CD8-positive, alpha-beta memory T cell (primary cell): ENCODE data around the gene BRF1. TPM values are rescaled to one million over a fixed set of nuclear protein-coding genes. Genes with fewer than 3 reads are reported as not detected.
"Not testable (repeated sequence)": the region's sequence is repeated elsewhere in the genome, so short reads cannot be mapped to it uniquely, and the experiment has no call there.

ENCODE experiments used
- CTCF ChIA-PET: fragments of 350-600 bp; sonication (Branson Sonifier 250); formaldehyde crosslinking; loops from one replicate; lab custom pipeline; 2021; ENCODE audit warnings: antibody characterized with exemption; lab: Charles Lee
- POLR2A ChIA-PET: fragments of 350-600 bp; sonication (Branson Sonifier 250); formaldehyde crosslinking; loops from one replicate; lab custom pipeline; 2021; ENCODE audit warnings: antibody characterized with exemption; lab: Charles Lee
- DNase-seq, 5 donors: peaks; one replicate each; pipeline versions ENCODE4 v3.0.0 to v3.0.0-alpha.2; 2020 to 2022; ENCODE audit warnings: mixed read lengths in 1 of 5
- H3K27ac ChIP-seq: one replicate; pipeline ENCODE4 v1.7.0; 2013; ENCODE audit warnings: low read depth, mild to moderate bottlenecking, low read length, moderate library complexity
- H3K27me3 ChIP-seq: 2 replicates; pipeline ENCODE4 v1.7.0; 2013; ENCODE audit warnings: low read length, mild to moderate bottlenecking; ENCODE audit not compliant: insufficient read depth, poor library complexity, severe bottlenecking
- H3K36me3 ChIP-seq: 2 replicates; pipeline ENCODE4 v1.7.0; 2013; ENCODE audit warnings: mild to moderate bottlenecking, low read length, moderate library complexity; ENCODE audit not compliant: insufficient read depth
- H3K4me1 ChIP-seq: 2 replicates; pipeline ENCODE4 v1.7.0; 2013; ENCODE audit warnings: mild to moderate bottlenecking, low read length, moderate library complexity; ENCODE audit not compliant: insufficient read depth
- H3K4me3 ChIP-seq: 2 replicates; pipeline ENCODE4 v1.7.0; 2013; ENCODE audit warnings: mild to moderate bottlenecking, low read length
- H3K9me3 ChIP-seq: 2 replicates; pipeline ENCODE4 v1.7.0; 2013; ENCODE audit warnings: mild to moderate bottlenecking, low read length
- H3K27ac Mint-ChIP-seq, 8 donors: one replicate each; pipeline ENCODE4 v1.8.0; 2020 to 2021; ENCODE audit warnings: mixed read lengths in 8 of 8, mild to moderate bottlenecking in 6 of 8, inconsistent platforms in 3 of 8, moderate library complexity in 3 of 8
- H3K27me3 Mint-ChIP-seq, 2 donors: one replicate each; pipeline ENCODE4 v1.8.0; 2020 to 2021; ENCODE audit warnings: mixed read lengths in 2 of 2, mild to moderate bottlenecking in 1 of 2, moderate library complexity in 1 of 2
- H3K36me3 Mint-ChIP-seq, 3 donors: one replicate each; pipeline ENCODE4 v1.8.0; 2020 to 2021; ENCODE audit warnings: mixed read lengths in 3 of 3, inconsistent platforms in 1 of 3, mild to moderate bottlenecking in 1 of 3
- H3K4me1 Mint-ChIP-seq, 3 donors: one replicate each; pipeline ENCODE4 v1.8.0; 2020 to 2021; ENCODE audit warnings: mixed read lengths in 3 of 3, inconsistent platforms in 1 of 3, mild to moderate bottlenecking in 1 of 3
- H3K4me3 Mint-ChIP-seq, 7 donors: one replicate each; pipeline ENCODE4 v1.8.0; 2020 to 2021; ENCODE audit warnings: mixed read lengths in 7 of 7, mild to moderate bottlenecking in 6 of 7, moderate library complexity in 4 of 7, inconsistent platforms in 2 of 7
- H3K9me3 Mint-ChIP-seq, 5 donors: one replicate each; pipeline ENCODE4 v1.8.0; 2020 to 2022; ENCODE audit warnings: mixed read lengths in 5 of 5, mild to moderate bottlenecking in 3 of 5, moderate library complexity in 2 of 5, inconsistent platforms in 1 of 5
- polyA plus RNA-seq: library from polyadenylated mRNA; unstranded; fragments of 300-500 nt; fragmentation: Illumina TruSeq; gene quantifications from one replicate; pipeline ENCODE4 v1.2.3, GENCODE V29; 2021
- total RNA-seq, 2 experiments: library from RNA; stranded (reverse); gene quantifications; one replicate each; pipeline ENCODE4 v1.2.3, GENCODE V29; 2021

The BRF1 gene
- total and polyA plus RNA-seq, 3 experiments from 2014 or later = 13.0 to 31.7 (median 29.4) TPM

DNA sequence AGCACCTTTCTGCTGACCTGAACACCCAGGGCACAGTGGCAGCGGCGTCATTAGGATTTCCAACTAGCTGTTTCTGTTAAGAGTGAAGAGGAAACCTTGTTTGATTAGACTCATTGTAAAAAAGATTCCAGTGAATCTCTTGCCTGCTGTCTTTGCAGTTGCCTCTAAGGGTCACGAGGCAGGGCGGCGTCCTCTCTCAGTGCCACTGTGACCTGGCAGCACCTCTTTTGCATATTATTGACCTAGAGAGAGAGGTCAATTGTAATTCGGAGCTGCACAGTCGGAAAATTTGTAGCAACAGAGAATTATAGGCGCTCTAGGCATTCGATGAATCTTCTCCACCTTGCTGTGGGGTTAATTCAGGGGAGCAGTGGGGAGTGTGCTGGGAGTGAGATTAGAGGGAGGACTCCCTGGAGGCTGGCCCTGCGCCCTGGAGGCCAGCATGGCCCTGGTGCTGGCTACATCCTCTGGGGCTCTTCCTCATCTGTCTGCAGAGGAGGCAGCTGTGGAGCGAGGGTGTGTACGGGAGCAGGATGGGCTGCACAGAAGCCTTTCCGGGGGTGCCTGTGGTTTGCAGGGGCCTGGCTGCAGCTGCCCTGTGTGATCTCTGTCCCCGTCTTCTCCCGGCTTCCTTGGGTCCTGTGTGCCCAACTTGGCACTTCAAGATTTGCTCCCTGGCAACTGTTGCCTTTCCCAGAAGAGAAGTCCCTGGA, 28.0 kb upstream of the BRF1 start:
- POLR2A ChIA-PET = no interaction called here
- peak overlapping the region in 1 of 8 donors; percentile 75 for H3K27ac Mint-ChIP-seq
- no peaks in the 10 kb centered on the region for H3K36me3 ChIP-seq

DNA sequence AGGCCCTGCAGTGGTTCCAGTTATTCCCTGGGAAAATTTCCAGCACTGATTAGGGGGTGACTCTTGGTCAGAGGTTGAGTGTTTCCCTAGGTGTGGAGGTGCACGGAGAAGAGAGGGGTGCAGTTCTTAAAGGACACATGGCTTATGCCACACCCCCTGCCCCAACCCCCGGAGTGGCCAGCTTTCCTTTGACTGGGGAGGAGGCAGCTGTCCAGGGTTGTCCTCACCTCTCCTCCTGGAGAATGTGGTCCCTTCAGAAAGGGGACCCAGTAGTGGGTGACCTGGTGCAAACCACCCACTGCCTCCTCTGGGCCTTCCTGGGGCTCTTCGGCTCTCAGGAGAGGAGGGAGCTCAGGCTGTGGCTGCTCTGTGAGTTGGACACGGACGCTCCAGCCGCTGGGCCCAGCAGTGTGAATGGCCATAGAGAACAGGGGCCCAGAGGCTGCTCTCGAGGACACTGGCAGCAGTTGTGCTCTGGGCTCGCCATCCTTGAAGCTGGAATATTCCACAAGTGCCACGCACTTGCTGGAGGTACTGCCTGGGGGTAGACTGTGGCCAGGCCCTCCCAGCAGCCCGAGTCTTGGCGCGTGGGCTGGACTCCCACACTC, 27.4 kb upstream of the BRF1 start:
- no peak overlapping the region for H3K27ac Mint-ChIP-seq
- H3K27ac ChIP-seq = no peak overlapping the region
- no peak for DNase-seq
- H3K9me3 ChIP-seq = no peaks in the 10 kb centered on the region
- H3K4me1 Mint-ChIP-seq = peaks cover 23 to 51% (median 27%) of the 10 kb centered on the region in 3 donors
- no peaks in the 10 kb centered on the region for H3K9me3 Mint-ChIP-seq
- H3K4me3 ChIP-seq = no peak overlapping the region
- H3K36me3 ChIP-seq = no peaks in the 10 kb centered on the region
- ChIA-PET CTCF (no interaction called here), POLR2A (no interaction called here)
- H3K4me3 Mint-ChIP-seq = no peak overlapping the region
- H3K4me1 ChIP-seq = peaks cover 26% of the 10 kb centered on the region
- H3K27me3 Mint-ChIP-seq = no peaks in the 10 kb centered on the region
- no peaks in the 10 kb centered on the region for H3K27me3 ChIP-seq
- peaks cover 0 to 6% (median 2%) of the 10 kb centered on the region in 3 donors for H3K36me3 Mint-ChIP-seq

More for the DNA sequence above, 28.0 kb upstream of the BRF1 start:
- Histone ChIP-seq H3K4me3 (no peak overlapping the region), H3K27ac (no peak overlapping the region), H3K9me3 (no peaks in the 10 kb centered on the region), H3K4me1 (peaks cover 26% of the 10 kb centered on the region), H3K27me3 (no peaks in the 10 kb centered on the region)
- DNase-seq = no peak
- H3K4me3 Mint-ChIP-seq = no peak overlapping the region
- peaks cover 21 to 48% (median 27%) of the 10 kb centered on the region in 3 donors for H3K4me1 Mint-ChIP-seq
- no peaks in the 10 kb centered on the region for H3K27me3 Mint-ChIP-seq
- CTCF ChIA-PET = no interaction called here
- no peaks in the 10 kb centered on the region for H3K9me3 Mint-ChIP-seq
- peaks cover 0 to 4% (median 0%) of the 10 kb centered on the region in 3 donors for H3K36me3 Mint-ChIP-seq

DNA sequence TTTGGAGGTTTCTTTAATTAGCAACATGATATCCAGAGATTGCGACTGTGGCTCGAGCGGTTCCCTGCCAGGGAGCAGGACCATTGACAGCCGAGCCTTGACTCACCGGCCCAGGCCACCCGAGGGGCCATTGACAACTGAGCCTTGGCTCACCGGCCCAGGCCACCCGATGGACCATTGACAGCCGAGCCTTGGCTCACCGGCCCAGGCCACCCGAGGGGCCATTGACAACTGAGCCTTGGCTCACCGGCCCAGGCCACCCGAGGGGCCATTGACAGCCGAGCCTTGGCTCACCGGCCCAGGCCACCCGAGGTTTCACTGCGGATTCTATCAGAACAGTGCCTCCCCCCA, 26.9 kb upstream of the BRF1 start:
- CTCF ChIA-PET, H3K9me3 Mint-ChIP-seq, H3K36me3 ChIP-seq, H3K27ac Mint-ChIP-seq, DNase-seq, H3K27ac ChIP-seq, H3K9me3 ChIP-seq, H3K4me3 Mint-ChIP-seq, H3K4me3 ChIP-seq, POLR2A ChIA-PET, H3K27me3 ChIP-seq, H3K36me3 Mint-ChIP-seq, H3K27me3 Mint-ChIP-seq: not testable (repeated sequence)
- H3K4me1 ChIP-seq = peaks cover 26% of the 10 kb centered on the region
- peaks cover 26 to 51% (median 31%) of the 10 kb centered on the region in 3 donors for H3K4me1 Mint-ChIP-seq

DNA sequence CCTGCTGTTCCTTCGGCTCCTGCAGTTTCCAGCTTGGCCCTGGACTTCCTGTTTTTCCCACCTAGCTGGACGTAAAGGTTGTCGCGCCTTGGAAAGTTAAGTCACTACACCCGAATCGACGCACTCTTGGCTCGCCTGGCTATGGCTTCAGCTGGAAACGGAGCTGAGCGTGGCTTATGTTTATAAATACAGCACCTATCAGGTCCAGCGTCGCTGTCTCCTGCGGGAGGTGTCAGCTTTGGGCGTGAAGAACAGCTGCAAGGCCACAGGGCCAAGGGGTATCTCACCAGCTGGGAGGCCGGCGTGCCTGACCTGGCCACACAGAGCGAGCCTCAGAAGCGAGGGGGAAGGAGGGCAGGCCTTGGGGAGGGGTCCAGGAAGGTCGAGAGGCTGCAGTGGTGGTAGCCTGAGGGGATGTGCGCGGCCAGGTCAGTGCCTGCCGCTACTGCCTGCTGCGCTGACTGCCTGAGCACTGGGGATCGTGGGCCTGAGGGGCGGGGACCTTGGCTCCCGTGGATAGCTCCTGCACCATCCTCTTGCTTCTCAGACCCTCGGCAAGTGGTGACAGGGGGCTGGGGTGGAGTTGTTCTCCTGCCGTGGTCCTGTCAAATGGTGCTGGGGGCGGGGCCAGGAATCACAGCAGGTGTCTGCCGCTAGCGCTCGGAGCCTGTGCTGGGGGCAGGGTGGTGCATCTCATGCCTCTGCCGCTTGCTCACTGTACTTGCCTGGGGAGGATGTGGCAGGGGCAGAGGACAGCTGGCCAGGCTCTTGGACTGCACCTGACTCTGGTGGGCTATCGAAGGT, 26.3 kb upstream of the BRF1 start:
- no peak overlapping the region for H3K4me3 Mint-ChIP-seq
- no peak overlapping the region for H3K27ac Mint-ChIP-seq
- H3K9me3 ChIP-seq = no peaks in the 10 kb centered on the region
- CTCF ChIA-PET = no interaction called here
- peaks cover 24% of the 10 kb centered on the region for H3K4me1 ChIP-seq
- peaks cover 0 to 9% (median 8%) of the 10 kb centered on the region in 3 donors for H3K36me3 Mint-ChIP-seq
- DNase-seq = no peak
- no peak overlapping the region for H3K4me3 ChIP-seq
- H3K27me3 Mint-ChIP-seq = no peaks in the 10 kb centered on the region
- H3K27me3 ChIP-seq = no peaks in the 10 kb centered on the region
- POLR2A ChIA-PET = no interaction called here
- no peak overlapping the region for H3K27ac ChIP-seq
- H3K9me3 Mint-ChIP-seq = no peaks in the 10 kb centered on the region
- peaks cover 29 to 53% (median 34%) of the 10 kb centered on the region in 3 donors for H3K4me1 Mint-ChIP-seq
- no peaks in the 10 kb centered on the region for H3K36me3 ChIP-seq

DNA sequence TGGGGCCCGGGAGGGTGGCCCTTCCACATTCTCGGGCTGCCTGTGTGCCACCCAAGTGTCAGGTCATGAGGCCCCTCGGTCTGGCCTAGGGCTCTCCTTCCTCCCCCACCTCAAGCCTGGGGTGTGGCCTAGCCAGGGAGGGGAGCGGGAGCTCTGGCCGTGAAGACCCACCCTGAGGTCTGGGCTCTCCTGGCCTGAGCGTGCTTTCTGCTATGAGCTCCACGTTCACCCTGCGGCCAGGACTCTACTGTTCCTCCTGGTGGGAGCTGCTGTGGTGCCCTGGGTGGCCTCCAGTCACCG, 25.7 kb upstream of the BRF1 start:
- H3K36me3 ChIP-seq = no peaks in the 10 kb centered on the region
- H3K4me1 ChIP-seq = peaks cover 18% of the 10 kb centered on the region
- peaks cover 0 to 9% (median 4%) of the 10 kb centered on the region in 3 donors for H3K36me3 Mint-ChIP-seq
- H3K27ac Mint-ChIP-seq = no peak overlapping the region
- POLR2A ChIA-PET = no interaction called here
- peaks cover 23 to 47% (median 28%) of the 10 kb centered on the region in 3 donors for H3K4me1 Mint-ChIP-seq
- no peaks in the 10 kb centered on the region for H3K27me3 Mint-ChIP-seq
- no peak overlapping the region for H3K4me3 ChIP-seq
- no peaks in the 10 kb centered on the region for H3K9me3 ChIP-seq
- DNase-seq = no peak
- no peaks in the 10 kb centered on the region for H3K27me3 ChIP-seq
- CTCF ChIA-PET = no interaction called here
- H3K27ac ChIP-seq = no peak overlapping the region
- H3K9me3 Mint-ChIP-seq = no peaks in the 10 kb centered on the region
- no peak overlapping the region for H3K4me3 Mint-ChIP-seq

DNA sequence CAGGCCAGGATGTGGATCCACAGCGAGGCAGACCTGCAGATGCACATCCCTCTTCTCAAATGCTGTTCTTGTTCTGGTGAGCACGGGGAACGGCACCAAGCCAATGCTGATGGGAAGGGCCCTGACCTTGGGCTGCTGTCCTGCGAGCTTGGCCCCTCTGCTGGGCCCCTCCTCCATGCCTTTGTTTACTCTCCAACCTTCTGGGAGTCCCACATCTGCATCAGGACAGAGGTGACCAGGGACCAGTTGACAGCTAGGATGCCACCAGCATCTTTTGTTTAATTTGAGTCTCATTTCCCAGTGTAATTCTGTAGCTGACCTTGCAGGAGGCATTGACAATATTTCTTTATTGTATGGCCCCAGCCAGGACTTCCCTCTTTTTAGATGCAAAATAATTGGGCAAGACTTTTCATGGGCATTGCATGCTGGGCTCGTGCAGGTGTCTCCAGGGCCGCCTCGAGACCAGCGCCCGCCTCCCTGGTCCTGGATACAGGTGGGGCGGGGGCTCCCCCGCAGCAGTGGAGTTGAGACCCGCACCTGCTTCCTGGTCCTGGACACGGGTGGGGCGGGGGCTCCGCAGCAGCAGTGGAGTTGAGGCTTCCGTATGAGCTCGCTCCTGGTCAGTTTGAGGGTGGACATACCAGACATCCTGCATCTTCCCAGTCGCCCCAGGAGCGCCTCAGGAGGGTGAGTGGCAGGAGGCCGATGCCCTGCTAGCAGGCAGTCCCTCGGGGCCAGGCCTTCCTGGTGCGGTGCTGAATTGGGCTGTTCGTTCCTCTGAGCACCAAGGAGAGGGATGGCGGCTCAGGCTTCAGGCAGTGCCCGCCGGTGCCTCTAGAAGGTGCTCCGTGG, 25.1 kb upstream of the BRF1 start:
- H3K36me3 Mint-ChIP-seq = peaks cover 0 to 9% (median 4%) of the 10 kb centered on the region in 3 donors

DNA sequence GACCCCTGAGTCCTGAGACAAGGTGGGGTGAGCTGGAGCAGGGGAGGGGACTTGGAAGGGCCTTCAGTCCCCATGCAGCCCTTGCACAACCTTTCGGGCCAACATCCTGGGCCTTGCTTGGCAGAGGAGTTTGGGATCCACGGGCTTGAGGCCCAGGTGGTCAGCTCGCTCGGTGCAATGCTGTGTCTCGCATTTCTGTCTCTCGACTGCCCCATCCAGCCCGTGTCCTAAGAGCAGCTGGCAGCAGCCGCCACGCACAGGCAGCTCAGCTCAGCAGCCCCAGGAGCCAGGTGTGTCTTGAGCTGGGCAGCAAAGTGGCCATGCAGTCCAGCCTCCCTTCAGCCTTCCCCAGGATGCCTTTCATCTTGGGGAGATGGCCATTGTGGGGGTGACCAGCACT, 24.5 kb upstream of the BRF1 start:
- no peaks in the 10 kb centered on the region for H3K27me3 ChIP-seq
- POLR2A ChIA-PET = no interaction called here
- CTCF ChIA-PET = no interaction called here
- H3K27ac ChIP-seq = no peak overlapping the region
- H3K9me3 ChIP-seq = no peaks in the 10 kb centered on the region
- H3K4me3 ChIP-seq = no peak overlapping the region
- Mint-ChIP-seq H3K27me3 (no peaks in the 10 kb centered on the region), H3K4me1 (peaks cover 17 to 36% (median 17%) of the 10 kb centered on the region in 3 donors), H3K9me3 (no peaks in the 10 kb centered on the region), H3K4me3 (no peak overlapping the region), H3K36me3 (peaks cover 0 to 9% (median 4%) of the 10 kb centered on the region in 3 donors), H3K27ac (no peak overlapping the region)
- peaks cover 8% of the 10 kb centered on the region for H3K4me1 ChIP-seq
- no peaks in the 10 kb centered on the region for H3K36me3 ChIP-seq
- DNase-seq = no peak

More for the DNA sequence above, 25.1 kb upstream of the BRF1 start:
- no peaks in the 10 kb centered on the region for H3K27me3 ChIP-seq
- Mint-ChIP-seq H3K4me3 (no peak overlapping the region), H3K9me3 (no peaks in the 10 kb centered on the region), H3K27ac (peak overlapping the region in 1 of 8 donors; percentile 82), H3K4me1 (peaks cover 20 to 41% (median 23%) of the 10 kb centered on the region in 3 donors), H3K27me3 (no peaks in the 10 kb centered on the region)
- H3K4me1 ChIP-seq = peaks cover 14% of the 10 kb centered on the region
- no peak overlapping the region for H3K4me3 ChIP-seq
- ChIA-PET CTCF (no interaction called here), POLR2A (no interaction called here)
- H3K36me3 ChIP-seq = no peaks in the 10 kb centered on the region
- no peaks in the 10 kb centered on the region for H3K9me3 ChIP-seq
- no peak for DNase-seq
- H3K27ac ChIP-seq = no peak overlapping the region
